SK-N-SH treated with all-trans-retinoic acid at 6 μM for 48 hours (cell line): ENCODE results near the gene OGFOD3.
"Not testable (repeated sequence)": the region's sequence is repeated elsewhere in the genome, so short reads cannot be mapped to it uniquely, and the experiment has no call there.

Source experiments
- ATAC-seq: fragments of 200-7000 bp; cut with Tn5 transposase; 3 replicates; pipeline ENCODE4 v1.9.1; 2020; ENCODE audit warnings: mild to moderate bottlenecking, moderate library complexity
- ARNTL ChIP-seq: fragments of 450-650 bp; formaldehyde crosslinking; IDR thresholded peaks from 2 replicates; pipeline ENCODE4 v1.5.0; 2020; ENCODE audit warnings: low read depth, mild to moderate bottlenecking, moderate library complexity, borderline replicate concordance
- CREB5 ChIP-seq: fragments of 250-450 bp; sonication (Bioruptor Pico); IDR thresholded peaks from 2 replicates; pipeline ENCODE4 v1.5.1; 2020; ENCODE audit warnings: low read depth, mild to moderate bottlenecking, moderate library complexity
- CSDC2 ChIP-seq: fragments of 250-450 bp; sonication (Bioruptor Pico); IDR thresholded peaks from 2 replicates; pipeline ENCODE4 v1.5.0; 2020; ENCODE audit warnings: mild to moderate bottlenecking, moderate library complexity
- CSRNP3 ChIP-seq: fragments of 250-450 bp; sonication (Bioruptor Pico); IDR thresholded peaks from 2 replicates; pipeline ENCODE4 v1.5.1; 2021; ENCODE audit warnings: mild to moderate bottlenecking, moderate library complexity
- GLIS3 ChIP-seq: fragments of 250-450 bp; sonication (Bioruptor Pico); IDR thresholded peaks from 2 replicates; pipeline ENCODE4 v1.5.0; 2020; ENCODE audit warnings: mild to moderate bottlenecking, moderate library complexity
- ISL1 ChIP-seq: fragments of 250-450 bp; sonication (Bioruptor Pico); IDR thresholded peaks from 2 replicates; pipeline ENCODE4 v2.1.2; 2022; ENCODE audit warnings: mild to moderate bottlenecking, moderate library complexity
- OSR1 ChIP-seq: fragments of 250-450 bp; sonication (Bioruptor Pico); IDR thresholded peaks from 2 replicates; pipeline ENCODE4 v1.8.0; 2022; ENCODE audit warnings: moderate library complexity, mild to moderate bottlenecking, inconsistent platforms
- PATZ1 ChIP-seq: fragments of 250-450 bp; sonication (Bioruptor Pico); IDR thresholded peaks from 2 replicates; pipeline ENCODE4 v1.8.0; 2020; ENCODE audit warnings: mild to moderate bottlenecking, moderate library complexity, borderline replicate concordance
- POU6F1 ChIP-seq: fragments of 250-450 bp; sonication (Bioruptor Pico); IDR thresholded peaks from 2 replicates; pipeline ENCODE4 v1.8.0; 2021; ENCODE audit warnings: low read depth, mild to moderate bottlenecking, moderate library complexity, borderline replicate concordance
- PPARA ChIP-seq: fragments of 250-450 bp; sonication (Bioruptor Pico); IDR thresholded peaks from 2 replicates; pipeline ENCODE4 v1.5.0; 2020; ENCODE audit warnings: mild to moderate bottlenecking, borderline replicate concordance
- RARB ChIP-seq: fragments of 250-450 bp; sonication (Bioruptor Pico); IDR thresholded peaks from 2 replicates; pipeline ENCODE4 v1.8.0; 2021; ENCODE audit warnings: mild to moderate bottlenecking, moderate library complexity
- SNAI2 ChIP-seq: fragments of 250-450 bp; sonication (Bioruptor Pico); IDR thresholded peaks from 2 replicates; pipeline ENCODE4 v1.5.0; 2020; ENCODE audit warnings: mild to moderate bottlenecking, moderate library complexity
- TCF4 ChIP-seq: fragments of 250-450 bp; sonication (Bioruptor Pico); IDR thresholded peaks from 2 replicates; pipeline ENCODE4 v1.8.0; 2021; ENCODE audit warnings: mild to moderate bottlenecking, moderate library complexity, borderline replicate concordance
- TOX ChIP-seq: fragments of 250-450 bp; sonication (Bioruptor Pico); IDR thresholded peaks from 2 replicates; pipeline ENCODE4 v1.8.0; 2021; ENCODE audit warnings: mild to moderate bottlenecking, moderate library complexity, borderline replicate concordance
- TSHZ2 ChIP-seq: fragments of 250-450 bp; sonication (Bioruptor Pico); IDR thresholded peaks from 2 replicates; pipeline ENCODE4 v1.5.0; 2020; ENCODE audit warnings: mild to moderate bottlenecking, moderate library complexity
- ZC3H10 ChIP-seq: fragments of 250-450 bp; sonication (Bioruptor Pico); IDR thresholded peaks from 2 replicates; pipeline ENCODE4 v1.5.1; 2021; ENCODE audit warnings: mild to moderate bottlenecking, moderate library complexity
- ZFP3 ChIP-seq: fragments of 250-450 bp; sonication (Bioruptor Pico); IDR thresholded peaks from 2 replicates; pipeline ENCODE4 v1.5.0; 2020; ENCODE audit warnings: mild to moderate bottlenecking, moderate library complexity
- ZNF70 ChIP-seq: fragments of 450-650 bp; formaldehyde crosslinking; IDR thresholded peaks from 2 replicates; pipeline ENCODE4 v1.5.0; 2020; ENCODE audit warnings: mild to moderate bottlenecking, moderate library complexity
- ZNF8 ChIP-seq: fragments of 450-650 bp; formaldehyde crosslinking; IDR thresholded peaks from 2 replicates; pipeline ENCODE4 v1.5.0; 2020; ENCODE audit warnings: mild to moderate bottlenecking, moderate library complexity

OGFOD3 gene

GRCh38 chr17:82378741-82379021 lies 39.7 kb downstream of the OGFOD3 start:
- no peak for TF ChIP-seq ZNF8 (CRISPR knock-in tag)
- ATAC-seq, result no peak

- ATAC-seq, result no peak
- no peak for TF ChIP-seq SNAI2 (CRISPR knock-in tag)
- no peak for TF ChIP-seq TSHZ2 (CRISPR knock-in tag)
- TF ChIP-seq PPARA (CRISPR knock-in tag), result no peak
- no peak for TF ChIP-seq ZNF70
- no peak for TF ChIP-seq ZFP3 (CRISPR knock-in tag)
- no peak for TF ChIP-seq CREB5 (CRISPR knock-in tag)
- no peak for TF ChIP-seq POU6F1 (CRISPR knock-in tag)
- TF ChIP-seq ISL1 (CRISPR knock-in tag), result no peak
- TF ChIP-seq ZNF8 (CRISPR knock-in tag), result no peak
- no peak for TF ChIP-seq CSRNP3 (CRISPR knock-in tag)
- no peak for TF ChIP-seq GLIS3 (CRISPR knock-in tag)
- TF ChIP-seq CSDC2 (CRISPR knock-in tag), result no peak
- no peak for TF ChIP-seq OSR1 (CRISPR knock-in tag)
- no peak for TF ChIP-seq TCF4 (CRISPR knock-in tag)
- no peak for TF ChIP-seq TOX (CRISPR knock-in tag)
- TF ChIP-seq PATZ1 (CRISPR knock-in tag), result no peak
- no peak for TF ChIP-seq ARNTL (CRISPR knock-in tag)
- TF ChIP-seq RARB, result no peak
Observed at GRCh38 chr17:82377924-82378740, 40.3 kb downstream of the OGFOD3 start.

- not testable (repeated sequence) for ATAC-seq
Observed at GRCh38 chr17:82377294-82377693, 41.1 kb downstream of the OGFOD3 start.

GRCh38 chr17:82376042-82376730 lies 42.2 kb downstream of the OGFOD3 start:
- peak; percentile 4; the same call in 1 of the 3 replicates for ATAC-seq
- TF ChIP-seq ZNF8 (CRISPR knock-in tag) (no peak), TCF4 (CRISPR knock-in tag) (no peak), CSRNP3 (CRISPR knock-in tag) (no peak), ZNF70 (no peak), ZFP3 (CRISPR knock-in tag) (no peak), ZC3H10 (CRISPR knock-in tag) (no peak)
